ENCODE results near the gene PCP2.

The PCP2 gene

DNA sequence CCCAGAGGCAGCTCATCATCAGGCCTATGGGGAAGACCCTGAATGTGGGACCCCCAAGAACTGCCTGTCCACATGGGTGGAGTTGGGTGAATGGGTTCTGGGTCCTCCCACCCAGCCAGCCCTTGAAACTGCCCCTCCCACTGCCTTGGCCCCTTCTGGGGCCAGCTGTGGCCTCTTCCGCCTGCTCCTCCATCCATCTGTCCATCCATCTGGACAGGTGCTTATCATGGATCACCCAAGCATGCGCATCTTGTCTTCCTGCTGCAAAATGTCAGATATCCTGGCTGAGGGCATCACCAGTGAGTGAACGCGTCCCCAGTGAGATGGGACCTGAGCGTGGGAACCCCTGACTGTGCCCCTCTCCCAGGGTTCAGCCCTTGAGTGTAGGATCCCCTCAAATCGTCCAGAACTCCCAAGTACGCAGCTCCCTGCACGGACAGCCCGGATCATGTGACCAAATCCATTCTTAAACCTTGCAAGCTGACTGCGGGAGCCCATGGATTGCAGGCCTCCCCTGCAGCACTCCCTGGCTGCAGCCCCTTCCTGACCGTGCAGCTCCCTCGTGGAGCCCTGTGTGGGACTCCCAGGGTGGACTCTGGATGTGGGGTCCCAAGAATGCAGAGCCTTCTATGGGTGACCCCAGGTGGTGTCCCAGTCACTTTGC, 5.4 kb upstream of the PCP2 start:
- no peak for DNase-seq

DNA sequence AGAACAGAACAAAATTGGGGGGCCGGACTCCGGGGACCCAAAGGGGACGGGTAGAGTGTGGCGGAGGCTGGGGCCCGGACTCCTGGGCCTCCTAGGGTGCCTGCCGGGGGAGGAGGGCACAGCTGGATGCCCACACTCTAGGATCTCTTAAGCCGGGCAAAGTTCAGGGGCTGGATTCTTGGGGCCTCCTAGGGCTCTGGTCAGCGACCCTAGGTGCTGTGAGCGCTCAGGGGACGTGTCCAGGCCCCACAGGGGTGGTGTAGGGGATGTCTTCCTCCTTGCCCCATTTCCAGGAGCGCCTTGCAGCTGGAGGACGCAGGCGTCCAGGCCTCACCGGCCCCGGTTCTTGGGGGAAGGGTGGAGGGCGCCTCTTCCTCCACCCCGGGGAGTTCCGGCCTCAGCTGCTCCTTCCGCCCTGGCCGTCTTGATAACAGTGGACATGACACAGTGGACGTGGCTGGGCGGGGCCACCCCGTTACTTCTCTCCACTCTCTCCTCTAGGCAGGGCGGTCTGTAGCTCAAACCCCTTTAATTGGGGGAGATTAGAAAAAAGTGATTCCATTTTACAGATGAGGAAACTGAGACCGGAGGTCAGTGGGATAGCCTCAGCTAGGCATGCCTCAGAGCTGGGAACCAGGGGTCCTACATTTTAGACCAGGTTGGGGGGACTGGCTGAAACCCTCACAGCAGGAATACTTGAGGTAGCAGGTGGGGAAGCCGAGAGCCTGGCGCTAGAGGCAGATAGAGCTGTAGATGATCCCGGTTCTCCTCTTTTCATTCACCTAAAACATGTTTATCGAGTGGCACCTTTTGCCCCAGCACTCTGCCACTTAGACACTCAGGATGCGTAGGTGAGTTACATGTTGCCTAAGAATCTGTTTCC, 4.1 kb upstream of the PCP2 start:
- TF ChIP-seq GATA1 (IDR thresholded peaks at IDR 0.05; ENCODE audit: low read depth, low read length) (no peak), POLR2A (IDR thresholded peaks at IDR 0.05; ENCODE audit: low read length) (no peak)
- peak; percentile 81 to 84 for DNase-seq

More for the DNA sequence above, 5.4 kb upstream of the PCP2 start:
- TF ChIP-seq GATA1 (IDR thresholded peaks at IDR 0.05; ENCODE audit: low read depth, low read length): no peak

DNA sequence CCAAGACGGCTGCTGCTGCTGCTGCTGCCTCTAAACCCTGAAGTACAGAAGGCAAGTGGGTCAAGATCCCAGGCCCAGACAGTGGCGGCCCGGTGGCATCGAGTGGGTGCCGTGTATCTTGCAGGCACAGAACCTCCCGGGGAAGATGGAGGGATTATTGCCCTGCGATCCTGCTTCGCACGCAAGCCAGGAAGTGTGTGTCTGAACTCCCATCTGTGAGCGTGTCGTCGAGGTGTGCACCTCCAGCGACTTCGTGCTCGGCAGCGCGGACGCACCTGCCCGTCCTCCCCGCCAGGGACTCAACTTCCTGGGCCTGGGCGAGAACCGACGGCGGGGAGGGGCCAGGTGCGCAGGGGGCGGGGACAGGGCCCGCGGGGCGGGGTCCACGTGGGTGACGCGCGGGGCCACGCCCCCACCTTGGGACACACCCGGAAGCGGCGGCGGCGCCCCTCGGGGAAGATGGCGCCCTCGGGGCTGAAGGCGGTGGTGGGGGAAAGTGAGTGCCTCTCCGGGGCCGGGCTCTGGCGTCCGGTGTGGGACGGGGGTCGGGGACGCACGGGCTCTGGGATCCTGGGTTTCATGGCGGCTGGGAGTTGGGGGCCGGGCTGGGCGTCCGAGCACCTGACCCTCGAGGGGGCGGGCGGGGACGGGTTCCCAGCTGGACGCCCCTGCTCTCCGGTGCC, 3.3 kb upstream of the PCP2 start, which contains the start of gene STXBP2:
TSS of gene STXBP2 (plus strand) at position 420 of the 683 bp plus-strand sequence. CDS start at position 460, 40 bp downstream.
- DNase-seq: peak; percentile 83 to 92
- TF ChIP-seq POLR2A (IDR thresholded peaks at IDR 0.05; ENCODE audit: low read length): peak; percentile 47
- TF ChIP-seq GATA1 (IDR thresholded peaks at IDR 0.05; ENCODE audit: low read depth, low read length): no peak

DNA sequence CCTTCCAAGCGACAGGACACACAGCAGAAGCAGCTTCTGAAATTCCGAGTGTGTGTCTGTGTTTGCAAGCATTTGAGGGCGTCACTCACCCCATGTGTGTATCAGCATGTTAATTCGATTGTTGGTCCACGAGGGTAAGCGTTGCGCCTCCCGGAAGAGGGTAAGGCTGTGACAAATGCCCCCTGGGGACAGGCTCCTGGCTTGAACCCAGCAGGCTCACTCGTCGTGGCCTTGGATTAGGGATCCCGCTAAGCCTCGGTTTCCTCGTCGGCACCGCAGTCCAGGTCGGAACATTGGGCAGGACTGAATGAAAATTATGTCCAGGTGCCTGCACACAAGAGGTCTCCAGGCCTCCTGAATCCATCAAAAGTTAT, 2.8 kb upstream of the PCP2 start:
- no peak for DNase-seq
- TF ChIP-seq GATA1 (IDR thresholded peaks at IDR 0.05; ENCODE audit: low read depth, low read length) (no peak), POLR2A (IDR thresholded peaks at IDR 0.05; ENCODE audit: low read length) (no peak)

DNA sequence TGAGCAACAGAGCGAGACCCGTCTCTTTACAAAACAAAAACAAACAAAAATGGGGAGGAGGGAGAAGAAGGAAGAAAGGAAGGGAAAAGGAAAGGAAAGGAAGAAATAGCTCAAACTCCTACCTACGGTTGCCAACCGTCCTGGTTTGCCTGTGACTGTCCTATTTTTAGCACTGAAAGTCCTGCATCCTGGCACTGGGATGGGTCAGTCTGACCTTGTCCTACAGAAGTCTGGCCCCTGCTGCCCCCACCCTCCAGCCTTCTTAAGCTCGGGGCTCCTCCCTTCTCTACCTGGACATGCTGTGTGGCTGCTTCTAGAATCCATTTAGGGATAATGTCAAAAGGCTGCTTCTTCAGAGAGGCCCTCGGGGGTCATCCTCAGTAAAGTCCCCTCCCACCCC, 2.2 kb upstream of the PCP2 start:
- TF ChIP-seq POLR2A (IDR thresholded peaks at IDR 0.05; ENCODE audit: low read length) (no peak), GATA1 (IDR thresholded peaks at IDR 0.05; ENCODE audit: low read depth, low read length) (no peak)
- no peak for DNase-seq

DNA sequence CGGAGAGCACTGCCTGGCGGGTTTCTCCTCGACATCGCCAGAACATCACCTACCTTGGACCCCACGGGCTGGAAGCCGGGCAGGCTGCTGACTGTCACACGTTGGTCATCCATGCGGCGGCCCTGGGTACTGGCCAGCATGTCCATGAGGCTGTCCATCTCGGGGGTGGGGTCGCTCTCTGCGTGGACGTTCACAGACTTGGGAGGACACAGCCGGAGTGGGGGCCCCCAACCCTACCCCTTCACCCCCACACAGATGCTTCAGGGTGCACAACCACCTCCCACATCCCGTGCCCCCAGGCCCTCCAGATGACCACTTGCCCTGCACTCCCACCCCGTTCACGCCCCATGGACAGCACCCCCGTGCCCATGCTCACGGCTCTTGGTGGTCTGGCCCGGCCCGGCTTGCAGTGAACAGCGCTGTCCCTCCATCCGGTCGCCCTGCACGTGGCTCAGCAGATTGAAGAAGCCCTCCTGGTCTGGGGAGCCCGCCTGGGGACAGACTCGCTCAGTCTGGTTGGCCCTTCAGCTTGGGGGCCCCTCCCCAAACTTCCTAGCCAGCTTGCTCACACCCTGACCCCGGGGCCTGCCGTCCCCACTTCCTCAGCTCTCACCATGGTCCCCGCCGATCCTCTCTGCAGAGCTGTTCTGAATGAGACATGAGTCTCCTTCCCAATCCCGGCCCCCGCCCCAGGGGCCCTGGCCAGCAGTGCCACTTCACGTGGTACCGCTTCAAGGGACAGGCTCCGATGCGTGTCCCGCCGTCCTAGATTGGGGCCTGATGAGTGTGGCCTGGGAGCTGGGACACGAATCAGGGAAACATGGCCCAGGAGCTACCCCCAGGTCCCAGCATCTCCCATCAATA, 947 bp downstream of the PCP2 start:
- TF ChIP-seq POLR2A (IDR thresholded peaks at IDR 0.05; ENCODE audit: low read length) (no peak), GATA1 (IDR thresholded peaks at IDR 0.05; ENCODE audit: low read depth, low read length) (no peak)
- no peak for DNase-seq

DNA sequence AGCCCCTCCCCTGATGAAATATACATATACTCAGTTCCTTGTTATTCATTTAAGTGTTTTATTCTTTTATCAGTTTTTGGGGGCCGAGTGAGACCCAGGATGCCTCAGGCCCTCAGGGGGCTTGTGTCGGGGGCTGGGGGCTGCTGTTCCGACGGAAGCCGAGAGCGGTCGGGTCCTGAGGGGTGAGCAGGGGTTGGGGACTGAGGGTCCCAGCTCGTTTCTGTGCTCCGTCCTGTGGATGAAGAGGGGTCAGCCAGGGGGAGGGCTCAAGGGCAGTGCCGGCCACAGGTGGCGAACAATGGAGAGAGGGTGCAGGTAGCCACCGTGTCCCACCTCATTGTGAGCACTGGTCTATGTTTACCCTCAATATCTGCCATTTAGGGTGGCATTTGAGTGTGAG, 1.9 kb downstream of the PCP2 start:
- no peak for DNase-seq
- no peak for TF ChIP-seq GATA1 (IDR thresholded peaks at IDR 0.05; ENCODE audit: low read depth, low read length)
- no peak for TF ChIP-seq POLR2A (IDR thresholded peaks at IDR 0.05; ENCODE audit: low read length)

DNA sequence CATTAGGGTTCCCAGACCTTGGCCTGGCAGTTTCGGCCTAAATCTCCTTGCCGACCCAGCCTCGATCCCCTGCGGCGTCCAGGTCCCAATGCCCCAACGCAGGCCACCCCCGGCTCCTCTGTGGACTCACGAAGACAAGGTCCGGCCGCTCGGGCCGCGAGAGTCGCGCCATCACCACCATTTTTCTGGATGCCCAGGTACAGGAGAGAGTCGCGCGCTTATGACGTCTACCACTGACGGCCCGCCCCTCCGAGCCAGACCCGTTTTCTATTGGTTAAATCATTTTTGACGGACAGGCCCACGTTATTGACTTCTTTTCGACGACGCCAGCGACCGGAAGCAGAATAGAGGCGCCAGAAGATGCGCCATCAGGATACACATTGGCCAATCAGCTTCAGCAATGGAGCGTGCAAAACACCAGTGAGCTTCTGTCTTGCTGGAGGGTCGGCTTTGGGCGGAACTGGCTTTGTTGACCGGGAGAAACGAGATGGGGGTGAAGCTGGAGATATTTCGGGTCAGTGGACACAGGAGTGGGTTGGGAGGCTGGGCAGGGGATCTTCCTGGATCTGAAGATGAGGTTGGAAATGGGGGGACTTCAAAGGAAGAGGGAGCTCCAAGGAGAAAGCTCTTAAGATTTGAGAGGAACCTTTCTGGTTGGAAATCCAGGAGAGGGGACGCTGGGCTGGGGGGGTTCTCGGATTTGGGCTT, 4.0 kb downstream of the PCP2 start, which contains the start of the genes PET100 and XAB2:
TSS of gene PET100 (plus strand) at position 447 of the 708 bp plus-strand sequence. CDS start at position 488, 41 bp downstream.
TSS of gene XAB2 (minus strand) at position 199 of the 708 bp plus-strand sequence. CDS start at position 181, 18 bp downstream.
- DNase-seq: peak; percentile 99

DNA sequence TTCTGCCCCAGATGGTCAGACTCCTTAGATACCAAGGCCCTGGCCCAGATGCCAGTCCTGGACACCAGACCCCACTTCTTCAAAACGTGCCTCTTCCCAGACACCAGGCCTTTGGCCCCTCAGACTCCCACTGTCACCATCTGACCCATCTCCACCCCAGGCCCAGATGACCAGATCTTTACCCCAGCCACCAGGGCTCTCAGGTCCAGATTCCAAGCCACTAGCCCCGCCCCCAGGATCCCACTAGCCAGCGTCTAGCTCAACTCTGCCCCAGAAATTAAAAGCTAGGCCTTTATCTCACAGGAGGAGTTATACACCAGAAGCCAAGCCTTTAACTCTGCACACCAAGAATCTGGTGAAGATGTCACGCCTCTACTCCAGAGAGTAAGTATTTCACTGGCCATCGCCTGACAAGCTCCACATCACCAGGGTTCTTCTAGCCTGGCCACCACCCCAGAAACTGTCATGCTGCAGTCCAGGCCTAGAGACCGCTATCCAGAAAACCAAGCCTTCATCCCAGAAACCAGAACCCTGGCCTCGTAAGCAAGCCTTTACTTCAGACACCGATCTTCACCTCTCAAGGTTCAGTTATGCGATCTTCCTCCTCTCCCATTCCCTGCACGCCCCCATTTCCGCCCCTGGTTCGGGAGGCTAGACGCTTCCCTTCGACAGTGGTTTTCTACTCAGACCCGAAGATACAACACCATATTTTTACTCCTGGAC, 4.8 kb downstream of the PCP2 start:
- no peak for DNase-seq
- TF ChIP-seq POLR2A (IDR thresholded peaks at IDR 0.05; ENCODE audit: low read length) (no peak), GATA1 (IDR thresholded peaks at IDR 0.05; ENCODE audit: low read depth, low read length) (no peak)

More for the DNA sequence above, 4.0 kb downstream of the PCP2 start, which contains the start of the genes PET100 and XAB2:
- TF ChIP-seq GATA1 (IDR thresholded peaks at IDR 0.05; ENCODE audit: low read depth, low read length) (no peak), POLR2A (IDR thresholded peaks at IDR 0.05; ENCODE audit: low read length) (peak; percentile 81)

DNA sequence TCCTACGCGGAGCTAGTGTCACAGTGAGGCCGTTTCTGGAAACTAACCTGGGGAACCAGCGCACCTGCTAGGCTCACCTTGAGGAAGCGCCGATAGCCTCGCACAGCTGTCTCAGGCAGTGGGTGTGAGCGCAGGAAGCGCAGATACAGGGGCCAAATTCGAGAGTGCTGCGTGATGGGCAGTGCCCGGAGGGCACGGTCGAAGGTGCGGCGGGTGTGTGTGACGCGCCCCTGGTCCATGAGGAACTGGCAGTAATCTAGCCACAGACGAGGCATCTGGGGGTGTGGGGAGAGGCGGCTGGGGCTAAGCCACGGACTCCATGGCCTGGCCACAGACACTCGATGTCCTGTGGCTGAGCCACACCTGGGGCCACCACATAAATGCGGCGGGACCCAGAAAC, 6.4 kb downstream of the PCP2 start:
- TF ChIP-seq GATA1 (IDR thresholded peaks at IDR 0.05; ENCODE audit: low read depth, low read length): no peak
- TF ChIP-seq POLR2A (IDR thresholded peaks at IDR 0.05; ENCODE audit: low read length): no peak
- no peak for DNase-seq

DNA sequence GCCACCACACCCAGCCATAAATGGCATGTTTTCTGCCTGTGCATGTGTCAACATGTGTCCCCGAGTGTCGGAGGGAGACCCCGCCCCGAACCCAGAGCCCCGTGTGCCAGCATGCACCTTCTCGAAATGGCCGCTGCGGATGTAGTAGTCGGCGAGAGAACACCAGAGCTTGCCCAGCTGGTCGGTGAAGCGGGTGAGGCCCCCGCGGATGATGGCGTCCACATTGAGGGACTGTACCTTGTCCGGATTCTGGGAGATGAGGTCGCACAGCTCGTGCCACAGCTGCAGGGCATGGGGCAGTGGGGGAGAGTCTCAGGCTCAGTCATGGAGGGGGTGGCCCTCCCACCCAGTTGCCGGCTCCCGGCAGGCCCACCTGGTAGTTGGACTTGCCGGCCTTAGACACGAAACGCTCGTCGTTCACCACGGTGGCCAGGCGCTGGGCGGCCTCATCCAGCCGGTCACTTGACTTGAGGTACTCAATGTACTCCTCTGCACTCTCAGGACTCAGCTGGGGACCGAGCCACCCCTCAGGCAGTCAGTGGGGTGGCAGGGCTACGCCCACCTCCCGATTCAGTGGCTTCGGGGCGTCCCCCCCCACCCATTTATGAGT, 7.7 kb downstream of the PCP2 start:
- TF ChIP-seq POLR2A (IDR thresholded peaks at IDR 0.05; ENCODE audit: low read length): no peak
- no peak for DNase-seq

DNA sequence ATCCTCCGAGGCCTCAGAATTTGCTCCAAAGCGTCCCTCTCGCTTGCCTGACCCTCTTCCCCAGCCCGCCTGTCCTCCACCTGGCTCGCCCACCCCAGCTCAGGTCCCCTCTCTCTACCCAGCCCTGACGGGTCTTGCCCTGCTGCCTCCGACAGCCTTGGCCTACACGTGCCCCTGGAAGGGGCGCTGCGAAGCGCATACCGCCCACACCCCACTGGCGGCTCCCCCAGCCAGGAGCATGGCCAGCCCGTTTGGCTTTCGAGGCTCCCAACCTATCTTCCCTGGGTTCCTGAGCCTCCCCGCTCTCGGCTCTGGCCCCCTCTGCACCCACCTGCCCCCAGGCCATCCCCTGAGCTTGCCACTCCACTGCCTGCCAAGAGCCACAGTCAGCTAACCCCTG, 8.7 kb downstream of the PCP2 start:
- no peak for TF ChIP-seq GATA1 (IDR thresholded peaks at IDR 0.05; ENCODE audit: low read depth, low read length)
- no peak for TF ChIP-seq POLR2A (IDR thresholded peaks at IDR 0.05; ENCODE audit: low read length)
- DNase-seq: no peak

All from erythroblast (primary cell).